Natural killer cell (primary cell): ENCODE results near the gene PDE6C. TPM values are rescaled to one million over a fixed set of nuclear protein-coding genes. Genes with fewer than 3 reads are reported as not detected.

ENCODE experiments used
- ATAC-seq, 3 donors: fragments of 150-1000 bp in 2 of 3; fragments of 200-7000 bp in 1 of 3; cut with Tn5 transposase; 1 replicate in 1 of 3; 2 replicates in 2 of 3; pipeline ENCODE4 v1.10.0; 2021; ENCODE audit warnings: mild to moderate bottlenecking in 2 of 3, moderate library complexity in 2 of 3
- DNase-seq, 2 donors: peaks; one replicate each; pipeline versions ENCODE4 v3.0.0 to v3.0.0-alpha.2; 2013 to 2021; ENCODE audit warnings: mixed read lengths in 1 of 2
- H3K27ac ChIP-seq: one replicate; pipeline ENCODE4 v1.5.1; 2013; ENCODE audit warnings: mild to moderate bottlenecking, low read length
- H3K27me3 ChIP-seq: one replicate; pipeline ENCODE4 v1.6.1; 2013; ENCODE audit warnings: low read length; ENCODE audit not compliant: control insufficient read depth, insufficient read depth
- H3K36me3 ChIP-seq: one replicate; pipeline ENCODE4 v1.6.1; 2013; ENCODE audit warnings: low read length; ENCODE audit not compliant: control insufficient read depth, insufficient read depth
- H3K4me1 ChIP-seq: one replicate; pipeline ENCODE4 v1.6.1; 2013; ENCODE audit warnings: low read length; ENCODE audit not compliant: control insufficient read depth, insufficient read depth
- H3K4me3 ChIP-seq: one replicate; pipeline ENCODE4 v1.5.1; 2013; ENCODE audit warnings: low read length
- H3K9me3 ChIP-seq: one replicate; pipeline ENCODE4 v1.6.1; 2013; ENCODE audit warnings: low read length; ENCODE audit not compliant: control insufficient read depth, insufficient read depth
- H3K27ac Mint-ChIP-seq, 2 donors: one replicate each; pipeline ENCODE4 v1.8.0; 2022; ENCODE audit warnings: mild to moderate bottlenecking in 2 of 2, mixed read lengths in 2 of 2, moderate library complexity in 1 of 2
- H3K27me3 Mint-ChIP-seq, 2 donors: one replicate each; pipeline ENCODE4 v1.8.0; 2022; ENCODE audit warnings: low read depth in 2 of 2, mixed read lengths in 2 of 2
- H3K36me3 Mint-ChIP-seq: one replicate; pipeline ENCODE4 v1.8.0; 2022; ENCODE audit warnings: mixed read lengths
- H3K4me1 Mint-ChIP-seq, 2 donors: one replicate each; pipeline ENCODE4 v1.8.0; 2022; ENCODE audit warnings: mixed read lengths in 2 of 2
- H3K4me3 Mint-ChIP-seq: one replicate; pipeline ENCODE4 v1.8.0; 2022; ENCODE audit warnings: mild to moderate bottlenecking, moderate library complexity, mixed read lengths
- H3K9me3 Mint-ChIP-seq, 2 donors: one replicate each; pipeline ENCODE4 v1.8.0; 2022; ENCODE audit warnings: mixed read lengths in 2 of 2
- WGBS: methylation state at CpG from one replicate; pipeline ENCODE4 v1.1.7; 2013; ENCODE audit warnings: missing lambda C conversion rate; ENCODE audit not compliant: insufficient coverage; 5-methylcytosine and 5-hydroxymethylcytosine counted together
- intact Hi-C: fragments of 100-400 bp; cut with micrococcal nuclease; formaldehyde crosslinking; loops from one replicate; pipeline ENCODE4 v1.14.2; 2022
- total RNA-seq, 4 donors: library from RNA; stranded (reverse); fragments of 120-200 nt in 1 of 4; gene quantifications; one replicate each; pipeline versions ENCODE4 v1.2.3 to v1.2.4, GENCODE V29; 2013 to 2022
- TF ChIP-seq, protein P1 (sequence below): fragments of 200-600 bp; IDR thresholded peaks from one replicate; pipeline ENCODE4 v1.8.0; 2022; ENCODE audit warnings: antibody characterized with exemption

The PDE6C gene
- total RNA-seq, 3 donors from 2014 or later (not counting 1 experiment from before 2014, with no cell fraction given): not detected

DNA sequence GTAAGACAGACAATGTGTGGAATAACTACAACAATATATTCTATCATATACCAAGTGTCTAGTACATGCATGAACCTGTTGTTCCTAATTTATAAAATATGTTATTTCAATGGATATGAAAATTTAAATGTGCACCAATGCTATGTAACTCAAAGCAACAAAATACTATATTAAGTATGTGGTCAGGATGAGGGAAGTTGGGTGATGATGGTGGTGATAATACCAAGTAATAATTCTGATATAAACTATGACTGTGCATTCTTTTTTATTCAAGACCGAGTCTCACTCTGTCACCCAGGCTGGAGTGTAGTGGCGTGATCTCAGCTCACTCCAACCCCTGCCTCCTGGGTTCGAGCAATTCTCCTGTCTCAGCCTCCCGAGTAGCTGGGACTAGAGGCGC is 92.1 kb downstream of the PDE6C start:
- peaks cover 3% of the 10 kb centered on the region for H3K36me3 ChIP-seq
- Mint-ChIP-seq H3K4me3 (peak overlapping the region; percentile 77), H3K27me3 (peaks cover 10 to 14% of the 10 kb centered on the region in 2 donors), H3K36me3 (no peaks in the 10 kb centered on the region), H3K27ac (peak overlapping the region in 1 of 2 donors; percentile 50), H3K9me3 (no peaks in the 10 kb centered on the region), H3K4me1 (peaks cover 7 to 9% of the 10 kb centered on the region in 2 donors)
- ATAC-seq (no peak), DNase-seq (no peak)
- H3K27me3 ChIP-seq: no peaks in the 10 kb centered on the region
- H3K4me3 ChIP-seq: no peak overlapping the region
- TF ChIP-seq, protein P1, sequence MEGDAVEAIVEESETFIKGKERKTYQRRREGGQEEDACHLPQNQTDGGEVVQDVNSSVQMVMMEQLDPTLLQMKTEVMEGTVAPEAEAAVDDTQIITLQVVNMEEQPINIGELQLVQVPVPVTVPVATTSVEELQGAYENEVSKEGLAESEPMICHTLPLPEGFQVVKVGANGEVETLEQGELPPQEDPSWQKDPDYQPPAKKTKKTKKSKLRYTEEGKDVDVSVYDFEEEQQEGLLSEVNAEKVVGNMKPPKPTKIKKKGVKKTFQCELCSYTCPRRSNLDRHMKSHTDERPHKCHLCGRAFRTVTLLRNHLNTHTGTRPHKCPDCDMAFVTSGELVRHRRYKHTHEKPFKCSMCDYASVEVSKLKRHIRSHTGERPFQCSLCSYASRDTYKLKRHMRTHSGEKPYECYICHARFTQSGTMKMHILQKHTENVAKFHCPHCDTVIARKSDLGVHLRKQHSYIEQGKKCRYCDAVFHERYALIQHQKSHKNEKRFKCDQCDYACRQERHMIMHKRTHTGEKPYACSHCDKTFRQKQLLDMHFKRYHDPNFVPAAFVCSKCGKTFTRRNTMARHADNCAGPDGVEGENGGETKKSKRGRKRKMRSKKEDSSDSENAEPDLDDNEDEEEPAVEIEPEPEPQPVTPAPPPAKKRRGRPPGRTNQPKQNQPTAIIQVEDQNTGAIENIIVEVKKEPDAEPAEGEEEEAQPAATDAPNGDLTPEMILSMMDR: no peak
- intact Hi-C loops: loop anchor here (5.0 kb wide), 1 partner anchor 207 kb away; the partner anchor contains the start of gene CEP55
- no peak overlapping the region for H3K27ac ChIP-seq
- 82% methylated on average over 4 of the region's 5 CpGs for WGBS
- H3K9me3 ChIP-seq: no peaks in the 10 kb centered on the region
- peaks cover 5% of the 10 kb centered on the region for H3K4me1 ChIP-seq

DNA sequence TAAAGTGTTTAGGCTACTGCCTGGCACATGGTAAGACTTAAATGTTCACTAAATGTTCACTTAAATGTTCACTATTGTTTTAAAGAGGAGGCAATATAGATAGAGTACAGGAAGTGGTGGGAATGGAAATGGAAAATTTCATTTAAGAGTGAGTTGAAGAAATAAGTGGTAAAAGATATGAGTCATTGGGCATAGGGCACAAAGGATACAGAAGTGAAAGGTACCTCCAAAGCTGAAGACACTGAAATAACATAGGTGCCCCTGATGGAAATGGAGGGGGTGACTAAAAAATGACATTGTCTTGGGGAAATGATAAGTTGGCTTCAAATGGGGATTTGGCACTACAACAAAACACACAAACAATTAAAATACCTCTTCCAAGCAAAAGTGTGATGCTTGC is 95.3 kb downstream of the PDE6C start:
- H3K4me1 Mint-ChIP-seq: peaks cover 6 to 7% of the 10 kb centered on the region in 2 donors
- peaks cover 14% of the 10 kb centered on the region in 2 donors for H3K27me3 Mint-ChIP-seq
- intact Hi-C loops: no loop called here
- Histone ChIP-seq H3K36me3 (no peaks in the 10 kb centered on the region), H3K4me3 (no peak overlapping the region), H3K27ac (no peak overlapping the region), H3K4me1 (no peaks in the 10 kb centered on the region), H3K27me3 (no peaks in the 10 kb centered on the region), H3K9me3 (no peaks in the 10 kb centered on the region)
- no peak overlapping the region for H3K27ac Mint-ChIP-seq
- no peak overlapping the region for H3K4me3 Mint-ChIP-seq
- TF ChIP-seq, protein P1: no peak
- DNase-seq: no peak
- H3K9me3 Mint-ChIP-seq: no peaks in the 10 kb centered on the region
- ATAC-seq: no peak
- H3K36me3 Mint-ChIP-seq: no peaks in the 10 kb centered on the region

DNA sequence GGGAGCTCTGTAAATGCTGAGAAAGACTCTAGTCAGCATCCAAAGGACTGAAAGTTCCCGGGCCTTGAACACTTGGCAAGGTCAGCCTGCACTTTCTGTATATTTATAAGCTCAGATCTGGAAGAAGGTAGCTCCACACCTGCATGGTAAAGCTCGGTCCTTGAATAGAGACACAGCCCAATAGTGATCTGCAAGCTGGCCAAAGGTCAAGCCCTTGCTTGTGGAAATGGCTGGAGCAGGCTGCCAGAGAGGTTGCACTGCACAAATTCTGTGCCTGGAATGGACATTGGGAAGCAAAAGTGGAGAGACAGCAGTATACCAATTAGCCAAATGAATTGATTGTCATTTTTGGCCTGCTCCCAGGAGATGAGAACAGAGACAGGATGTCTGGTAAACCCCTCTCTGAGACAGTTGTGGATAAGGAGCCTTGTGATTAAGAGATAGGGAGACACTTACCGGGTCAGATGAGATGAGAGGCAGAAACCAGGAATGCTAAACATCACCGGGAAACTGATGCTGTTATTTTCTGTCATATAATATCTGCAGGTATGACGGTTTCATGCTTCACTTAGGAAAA is 98.1 kb downstream of the PDE6C start:
- H3K4me3 Mint-ChIP-seq: no peak overlapping the region

More for the DNA sequence above, 98.1 kb downstream of the PDE6C start:
- Histone ChIP-seq H3K4me1 (no peaks in the 10 kb centered on the region), H3K9me3 (no peaks in the 10 kb centered on the region), H3K27ac (no peak overlapping the region), H3K36me3 (no peaks in the 10 kb centered on the region), H3K27me3 (no peaks in the 10 kb centered on the region), H3K4me3 (no peak overlapping the region)
- H3K36me3 Mint-ChIP-seq: no peaks in the 10 kb centered on the region
- H3K4me1 Mint-ChIP-seq: no peaks in the 10 kb centered on the region
- TF ChIP-seq, protein P1: no peak
- DNase-seq (no peak), ATAC-seq (no peak)
- intact Hi-C loops: no loop called here
- 88% methylated on average over 5 of the region's 5 CpGs for WGBS
- no peaks in the 10 kb centered on the region for H3K9me3 Mint-ChIP-seq
- no peak overlapping the region for H3K27ac Mint-ChIP-seq
- peaks cover 14 to 28% of the 10 kb centered on the region in 2 donors for H3K27me3 Mint-ChIP-seq
